ENCODE data around the gene GPR37L1.

The GPR37L1 gene

GRCh38 chr1:202130816-202131522 is 8.3 kb downstream of the GPR37L1 start:
- TF ChIP-seq POLR2AphosphoS5 (IDR thresholded peaks at IDR 0.05; ENCODE audit: low read depth) (no peak), GABPA (IDR thresholded peaks at IDR 0.05; ENCODE audit: low read depth) (no peak), CTCF (IDR thresholded peaks at IDR 0.05; ENCODE audit: insufficient read depth, low read length) (no peak), REST (IDR thresholded peaks at IDR 0.05; ENCODE audit: insufficient replicate concordance, low read depth) (no peak), SPI1 (IDR thresholded peaks at IDR 0.05; ENCODE audit: borderline replicate concordance, low read depth) (no peak)
- no peak overlapping the region for H3K4me3 ChIP-seq (replicated peaks; ENCODE audit: insufficient read depth, low read length)

GRCh38 chr1:202131956-202132821 is 9.5 kb downstream of the GPR37L1 start:
- TF ChIP-seq GABPA (IDR thresholded peaks at IDR 0.05; ENCODE audit: low read depth) (no peak), REST (IDR thresholded peaks at IDR 0.05; ENCODE audit: insufficient replicate concordance, low read depth) (no peak), CTCF (IDR thresholded peaks at IDR 0.05; ENCODE audit: insufficient read depth, low read length) (no peak)
- H3K27ac ChIP-seq (replicated peaks), result peak overlapping the region; percentile 61; the same call in 1 of the 2 replicates
- H3K27me3 ChIP-seq (ENCODE audit: insufficient read depth, poor library complexity, severe bottlenecking), result no peaks in the 10 kb centered on the region
- no peak overlapping the region for H3K4me3 ChIP-seq (replicated peaks; ENCODE audit: insufficient read depth, low read length)
- DNase-seq (ENCODE audit: low read depth in 1 of 2, low spot score in 1 of 2), result no peak

More at GRCh38 chr1:202130816-202131522, 8.3 kb downstream of the GPR37L1 start:
- no peak for DNase-seq (ENCODE audit: low read depth in 1 of 2, low spot score in 1 of 2)
- Histone ChIP-seq H3K27ac (replicated peaks) (no peak overlapping the region), H3K27me3 (ENCODE audit: insufficient read depth, poor library complexity, severe bottlenecking) (no peaks in the 10 kb centered on the region)

GRCh38 chr1:202133001-202133400 is 10.3 kb downstream of the GPR37L1 start:
- peak overlapping the region; percentile 61 for H3K27ac ChIP-seq (replicated peaks)
- DNase-seq (ENCODE audit: low read depth in 1 of 2, low spot score in 1 of 2), result peak; percentile 60 to 84
- H3K27me3 ChIP-seq (ENCODE audit: insufficient read depth, poor library complexity, severe bottlenecking), result no peaks in the 10 kb centered on the region
- H3K4me3 ChIP-seq (replicated peaks; ENCODE audit: insufficient read depth, low read length), result no peak overlapping the region
- TF ChIP-seq GABPA (IDR thresholded peaks at IDR 0.05; ENCODE audit: low read depth) (no peak), REST (IDR thresholded peaks at IDR 0.05; ENCODE audit: insufficient replicate concordance, low read depth) (no peak), POLR2AphosphoS5 (IDR thresholded peaks at IDR 0.05; ENCODE audit: low read depth) (peak; percentile 58; the same call in 1 of the 2 replicates)
